ENCODE measurements around the gene B9D1.

The B9D1 gene

GRCh38 chr17:19388791-19389785 lies 26.6 kb upstream of the B9D1 start:
- DNase-seq (ENCODE audit: low read depth) = no peak

- no peak for DNase-seq (ENCODE audit: low read depth)
These were observed 25.5 kb upstream of the B9D1 start for GRCh38 chr17:19387921-19388521.

- no peak for DNase-seq (ENCODE audit: low read depth)
These were observed 24.7 kb upstream of the B9D1 start, which contains the start of gene MFAP4 for GRCh38 chr17:19386974-19387920. Gene MFAP4, minus strand, starts transcription at chr17:19387190. Its CDS starts 35 bp downstream, at chr17:19387155.

GRCh38 chr17:19386051-19386929 lies 23.8 kb upstream of the B9D1 start:
- DNase-seq (ENCODE audit: low read depth) = no peak

GRCh38 chr17:19385521-19385983 lies 23.0 kb upstream of the B9D1 start:
- no peak for DNase-seq (ENCODE audit: low read depth)

- DNase-seq (ENCODE audit: low read depth) = no peak
These were observed 22.3 kb upstream of the B9D1 start for GRCh38 chr17:19384723-19385391.

- DNase-seq (ENCODE audit: low read depth) = no peak
These were observed 21.4 kb upstream of the B9D1 start for GRCh38 chr17:19383681-19384470.

- no peak for DNase-seq (ENCODE audit: low read depth)
These were observed 20.3 kb upstream of the B9D1 start for GRCh38 chr17:19382531-19383444.

- no peak for DNase-seq (ENCODE audit: low read depth)
These were observed 19.4 kb upstream of the B9D1 start for GRCh38 chr17:19381741-19382444.

- no peak for DNase-seq (ENCODE audit: low read depth)
These were observed 18.8 kb upstream of the B9D1 start for GRCh38 chr17:19381361-19381740.

- no peak for DNase-seq (ENCODE audit: low read depth)
These were observed 18.2 kb upstream of the B9D1 start for GRCh38 chr17:19380481-19381301.

GRCh38 chr17:19379361-19380065 lies 17.0 kb upstream of the B9D1 start:
- DNase-seq (ENCODE audit: low read depth) = no peak

- no peak for DNase-seq (ENCODE audit: low read depth)
These were observed 16.2 kb upstream of the B9D1 start, which contains the start of gene MAPK7 for GRCh38 chr17:19378416-19379360. Gene MAPK7, plus strand, starts transcription at chr17:19378498. Its CDS starts 403 bp downstream, at chr17:19378901.

GRCh38 chr17:19377602-19378415 lies 15.3 kb upstream of the B9D1 start:
- DNase-seq (ENCODE audit: low read depth) = peak; percentile 94
